M059J (cell line): ENCODE results near the gene BARHL1. TPM values are rescaled to one million over a fixed set of nuclear protein-coding genes. Genes with fewer than 3 reads are reported as not detected.

Source experiments
- DNase-seq: peaks from one replicate; pipeline ENCODE4 v3.0.0-alpha.2; 2012; ENCODE audit warnings: low read depth
- total RNA-seq: library from RNA; depleted of rRNA; stranded (reverse); fragments of >200 nt; shearing (Covaris generic); gene quantifications from 2 replicates; pipeline ENCODE4 v1.2.3, GENCODE V29; 2014; rRNA removed

BARHL1 gene
- total RNA-seq, result not detected in 2 replicates

GRCh38 chr9:132582276-132582785 is at the start of gene BARHL1:
Gene BARHL1 (plus strand): TSS chr9:132582606. CDS start chr9:132582798, 192 bp downstream.
- no peak for DNase-seq

GRCh38 chr9:132534832-132535231 is 47.6 kb upstream of the BARHL1 start:
- no peak for DNase-seq

GRCh38 chr9:132536124-132536523 is 46.3 kb upstream of the BARHL1 start:
- DNase-seq, result no peak

GRCh38 chr9:132537352-132537751 is 45.1 kb upstream of the BARHL1 start:
- DNase-seq, result no peak

- no peak for DNase-seq
Measured at GRCh38 chr9:132538071-132538470, 44.3 kb upstream of the BARHL1 start.

- DNase-seq, result no peak
Measured at GRCh38 chr9:132539096-132539495, 43.3 kb upstream of the BARHL1 start.

- DNase-seq, result no peak
Measured at GRCh38 chr9:132541051-132541450, 41.4 kb upstream of the BARHL1 start.

- DNase-seq, result no peak
Measured at GRCh38 chr9:132541870-132542830, 40.3 kb upstream of the BARHL1 start.

GRCh38 chr9:132543251-132543650 is 39.2 kb upstream of the BARHL1 start:
- no peak for DNase-seq

- DNase-seq, result no peak
Measured at GRCh38 chr9:132543960-132544359, 38.4 kb upstream of the BARHL1 start.

GRCh38 chr9:132545578-132545977 is 36.8 kb upstream of the BARHL1 start:
- no peak for DNase-seq

- peak; percentile 30 for DNase-seq
Measured at GRCh38 chr9:132546148-132547051, 36.0 kb upstream of the BARHL1 start.

- DNase-seq, result no peak
Measured at GRCh38 chr9:132547052-132547431, 35.4 kb upstream of the BARHL1 start.

- no peak for DNase-seq
Measured at GRCh38 chr9:132547436-132547835, 35.0 kb upstream of the BARHL1 start.

- no peak for DNase-seq
Measured at GRCh38 chr9:132547976-132548730, 34.3 kb upstream of the BARHL1 start.

- DNase-seq, result peak; percentile 44
Measured at GRCh38 chr9:132548751-132549640, 33.4 kb upstream of the BARHL1 start.

- no peak for DNase-seq
Measured at GRCh38 chr9:132551556-132551955, 30.9 kb upstream of the BARHL1 start.

GRCh38 chr9:132552041-132552440 is 30.4 kb upstream of the BARHL1 start:
- no peak for DNase-seq

GRCh38 chr9:132554755-132555154 is 27.7 kb upstream of the BARHL1 start:
- DNase-seq, result no peak

GRCh38 chr9:132555528-132555927 is 26.9 kb upstream of the BARHL1 start:
- no peak for DNase-seq
